Kasumi-1 (cell line): ENCODE measurements around the gene CIB2.
A peak's percentile ranks its signal among the peaks of the same experiment; 100 is the strongest.

Experiments used
- DNase-seq, 2 experiments: peaks; one replicate each; lab custom pipeline; 2025; lab: John Stamatoyannopoulos, UW

The CIB2 gene

DNA sequence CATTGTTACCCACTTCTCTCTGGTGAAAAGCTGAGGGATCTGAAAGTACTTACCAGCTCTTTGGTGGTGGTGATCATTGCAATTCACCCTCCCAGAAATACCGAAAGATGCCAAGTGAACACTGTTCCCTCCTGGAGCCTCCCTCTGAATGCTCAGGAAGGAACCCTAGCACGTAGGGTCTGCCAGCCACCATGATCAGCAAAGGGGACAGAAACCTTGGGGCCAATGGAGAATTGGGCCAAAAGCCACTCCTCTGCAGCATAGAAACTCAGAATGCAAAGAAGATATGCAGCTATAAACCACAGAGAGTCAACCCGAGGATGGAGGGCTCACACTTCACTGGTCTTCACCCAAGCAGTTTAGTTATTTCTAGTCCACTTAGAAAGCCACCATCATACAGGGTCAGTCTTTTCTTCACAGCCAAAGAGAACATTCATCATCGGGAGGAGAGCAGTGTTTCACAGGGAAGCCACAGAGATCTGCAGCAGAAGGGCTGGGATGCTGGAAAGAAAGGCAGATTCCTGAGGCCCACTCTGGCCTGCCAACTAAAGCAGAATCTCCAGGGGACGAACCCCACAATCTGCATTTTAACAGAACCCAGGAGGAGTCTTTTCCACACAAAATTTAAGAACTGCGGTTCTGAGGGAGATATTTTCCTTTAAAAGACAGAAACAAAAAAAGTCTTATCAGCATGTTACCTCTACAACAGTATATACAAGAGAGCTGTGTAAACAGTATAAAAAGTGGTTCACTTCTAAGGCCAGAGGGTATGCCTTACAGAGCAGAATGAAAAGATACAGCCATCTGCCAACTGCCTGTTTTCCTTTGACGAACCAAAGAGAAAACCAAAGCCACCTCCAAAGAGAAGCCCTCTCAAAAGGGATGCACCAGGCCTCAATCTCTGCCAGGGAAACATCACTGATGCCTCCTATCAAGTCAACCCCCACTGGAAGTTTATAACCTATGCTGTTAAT lies 65.0 kb downstream of the CIB2 start:
- DNase-seq, result no peak

DNA sequence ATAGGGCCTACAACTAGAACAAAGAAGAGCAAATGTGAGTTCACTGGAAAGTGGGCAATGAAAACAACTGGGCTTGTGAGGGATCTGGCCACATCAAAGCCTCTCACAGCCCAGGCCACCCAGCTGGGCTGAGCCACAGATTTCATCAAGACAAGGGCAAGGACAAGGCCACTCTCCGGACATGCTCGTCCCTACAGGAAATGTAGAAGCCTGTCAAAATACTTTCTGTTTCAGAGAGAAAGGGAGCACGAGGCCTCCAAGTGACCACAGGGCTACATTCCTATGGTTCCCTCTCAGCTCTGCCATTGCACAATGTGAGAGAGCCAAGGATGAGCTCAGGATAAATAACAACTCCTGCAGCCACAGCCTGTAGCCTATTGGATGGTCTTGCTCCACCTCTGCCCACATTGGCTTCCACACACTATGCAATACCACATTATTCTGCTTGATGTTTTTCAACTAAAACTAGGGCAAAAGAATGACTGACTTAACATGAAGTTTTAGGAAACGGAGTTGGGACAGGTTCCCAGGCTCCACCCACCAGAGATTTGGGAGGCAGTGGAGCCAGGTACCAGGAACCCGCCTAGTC lies 65.9 kb downstream of the CIB2 start:
- peak; percentile 33 to 41 for DNase-seq

DNA sequence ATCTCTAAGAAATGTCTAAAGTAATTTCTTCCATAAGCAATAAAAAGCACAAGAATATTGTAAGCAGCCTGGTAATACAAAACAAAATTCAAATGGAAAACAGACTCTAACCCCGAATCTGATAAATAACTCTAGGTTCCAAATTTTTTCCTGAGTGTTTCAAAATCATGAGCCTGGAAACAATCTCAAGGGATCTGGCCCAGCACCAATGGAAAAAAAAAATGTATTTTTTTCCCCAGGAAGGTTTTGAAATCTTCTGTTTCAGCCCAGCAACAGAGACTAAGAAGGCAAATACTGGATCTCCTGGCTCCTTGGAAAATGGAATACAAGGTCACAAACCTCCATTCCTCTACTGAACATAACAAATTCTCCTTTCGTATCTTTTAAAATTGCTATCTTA lies 66.7 kb downstream of the CIB2 start:
- DNase-seq, result no peak

DNA sequence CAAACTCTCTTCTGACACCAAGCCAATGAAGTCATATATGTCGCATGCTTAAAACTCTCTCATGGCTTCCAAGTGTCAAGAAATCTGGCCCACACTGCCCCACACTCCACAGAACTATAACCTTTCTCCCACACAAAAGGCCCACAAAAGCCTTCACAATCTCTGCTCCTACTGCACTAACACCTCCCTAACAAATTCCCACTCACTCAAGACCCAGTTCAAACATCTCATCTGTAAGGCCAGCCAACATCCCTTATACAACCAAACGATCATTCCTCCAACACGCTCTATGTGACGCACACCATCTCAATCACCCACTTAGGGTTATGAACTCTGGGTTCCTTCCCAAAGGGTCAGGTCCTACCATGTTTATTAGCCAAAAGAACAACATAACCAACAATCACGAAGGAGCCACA lies 67.3 kb downstream of the CIB2 start:
- DNase-seq, result no peak

DNA sequence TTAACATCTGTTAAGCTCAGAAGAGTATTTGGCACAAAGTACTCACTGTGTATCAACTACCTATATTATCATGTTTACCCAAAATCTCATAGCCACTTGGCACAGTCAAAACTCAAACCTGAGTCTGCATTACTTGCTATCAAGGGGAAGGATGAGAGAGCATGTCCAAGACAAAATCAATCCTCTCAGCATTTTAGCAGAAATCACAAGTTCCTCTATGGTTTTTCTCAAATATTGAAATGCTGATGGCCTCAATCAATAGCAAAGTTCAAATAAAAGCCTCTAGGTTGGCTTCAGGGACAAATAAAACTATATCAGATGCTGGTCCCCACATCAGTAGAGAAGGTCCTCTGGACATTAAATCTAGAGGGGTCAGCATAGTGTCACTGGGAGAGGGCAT lies 68.0 kb downstream of the CIB2 start:
- DNase-seq, result no peak

DNA sequence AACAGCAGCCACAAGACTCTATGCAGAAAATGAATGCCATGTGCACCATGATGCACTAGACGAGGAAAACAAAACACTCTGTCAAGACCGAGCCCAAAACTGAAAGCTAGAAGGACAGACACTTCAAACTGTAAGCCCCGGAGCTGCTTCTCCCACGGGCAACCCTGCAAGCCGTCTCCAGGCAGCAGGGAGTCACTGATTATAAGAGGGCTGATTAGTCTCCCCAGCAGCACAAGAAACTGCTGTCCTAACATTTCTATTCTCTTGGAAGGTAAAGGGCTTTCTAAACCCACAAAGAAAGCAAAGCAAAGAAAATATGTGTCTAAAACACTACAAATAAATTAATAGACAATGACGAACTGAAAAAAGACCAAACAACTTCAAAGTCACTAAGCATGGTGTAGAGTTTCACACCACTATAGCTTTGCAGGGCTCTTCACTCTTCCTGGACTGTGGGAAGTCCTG lies 69.2 kb downstream of the CIB2 start:
- peak; percentile 65 to 70 for DNase-seq

DNA sequence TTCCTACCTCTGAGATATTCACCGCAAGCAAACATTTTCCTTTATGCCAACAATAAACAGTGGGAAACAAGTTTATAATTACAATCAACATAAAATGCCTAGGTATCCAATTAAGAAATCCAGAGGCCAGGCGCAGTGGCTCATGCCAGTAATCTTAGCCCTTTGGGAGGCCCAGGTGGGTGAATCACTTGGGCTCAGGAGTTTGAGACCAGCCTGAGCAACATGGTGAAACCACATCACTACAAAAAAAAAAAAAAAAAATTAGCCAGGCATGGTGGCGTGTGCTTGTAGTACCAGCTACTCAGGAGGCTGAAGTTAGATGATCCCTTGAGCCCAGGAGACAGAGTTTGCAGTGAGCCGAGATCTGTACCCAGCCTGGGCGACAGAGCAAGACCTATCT lies 71.0 kb downstream of the CIB2 start:
- DNase-seq, result no peak

DNA sequence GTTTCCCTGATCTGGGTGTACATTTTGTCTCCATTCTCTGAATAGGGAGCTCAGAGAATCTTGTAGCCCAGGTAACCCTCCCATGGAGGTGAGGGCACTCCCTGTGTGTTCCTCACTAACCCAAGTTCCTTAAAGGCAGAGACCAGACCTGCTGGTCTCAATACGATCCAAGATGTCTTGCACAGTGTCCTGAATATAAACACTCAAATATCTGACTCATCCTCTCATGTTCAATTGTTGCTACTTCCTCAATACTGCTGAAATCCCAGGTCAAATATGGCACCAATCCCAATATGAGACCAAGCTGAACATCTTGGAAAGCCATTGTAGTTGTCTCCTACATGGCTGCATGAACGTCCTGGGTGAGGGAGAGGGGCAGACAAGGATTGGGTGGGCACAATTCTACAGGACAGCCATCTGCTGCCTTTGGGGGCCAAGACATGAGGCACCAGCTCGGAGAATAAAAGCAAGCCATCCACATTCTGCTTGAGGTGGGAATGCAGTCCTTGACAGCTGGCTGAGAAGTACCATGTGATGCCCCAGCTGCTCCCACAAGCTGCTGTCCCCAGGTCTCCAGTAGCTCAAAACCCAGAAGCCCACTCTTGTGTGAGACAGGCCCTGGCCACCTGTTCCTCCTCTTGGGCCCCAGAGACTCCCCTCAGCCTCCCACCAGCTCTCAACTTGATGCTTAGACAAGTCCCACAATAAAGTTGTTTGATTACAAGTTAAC lies 72.0 kb downstream of the CIB2 start:
- peak; percentile 40 to 43 for DNase-seq

DNA sequence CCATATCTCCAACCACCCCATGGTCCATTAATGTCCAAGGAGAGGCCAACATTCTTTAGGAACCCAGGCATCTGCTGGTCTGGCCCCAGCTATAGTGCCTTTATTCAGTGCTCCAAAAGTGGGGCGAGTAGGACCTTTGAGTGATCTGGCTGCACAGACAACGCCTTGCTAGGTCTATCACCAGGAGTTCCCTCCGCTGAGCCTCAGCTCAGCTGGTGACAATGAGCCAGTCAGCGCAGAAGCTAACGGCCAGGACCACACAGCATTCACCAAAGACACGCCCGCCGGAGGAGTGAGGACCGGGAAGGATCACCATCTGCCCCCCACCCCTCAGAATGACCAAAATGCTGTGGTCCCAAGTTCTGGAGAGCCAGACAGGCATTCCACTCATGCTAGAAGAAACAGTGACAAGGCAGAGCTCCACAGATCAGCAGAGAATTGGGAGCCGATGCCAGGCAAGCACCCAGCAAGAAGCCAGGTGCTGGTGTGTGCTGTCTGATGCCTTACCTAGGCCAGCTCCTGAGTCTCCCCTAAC lies 72.8 kb downstream of the CIB2 start:
- no peak for DNase-seq

DNA sequence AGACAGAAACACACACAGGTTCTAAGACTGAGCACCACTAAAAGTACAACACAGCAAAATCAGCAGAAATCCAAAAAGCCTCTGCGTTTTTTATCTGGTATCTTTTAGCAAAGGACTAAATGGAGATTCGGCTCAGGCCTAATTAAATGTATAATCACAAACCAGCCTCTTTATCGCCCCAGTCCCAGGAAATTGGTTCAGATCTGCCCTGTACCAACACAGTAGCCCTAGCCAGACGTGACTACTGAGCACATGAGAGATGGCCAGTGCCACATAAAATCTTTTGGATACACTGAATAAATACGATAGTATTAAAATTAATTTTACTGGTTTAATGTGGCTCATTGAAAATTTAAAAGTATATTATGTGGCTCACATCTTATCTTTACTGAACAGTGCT lies 73.4 kb downstream of the CIB2 start:
- DNase-seq, result no peak

DNA sequence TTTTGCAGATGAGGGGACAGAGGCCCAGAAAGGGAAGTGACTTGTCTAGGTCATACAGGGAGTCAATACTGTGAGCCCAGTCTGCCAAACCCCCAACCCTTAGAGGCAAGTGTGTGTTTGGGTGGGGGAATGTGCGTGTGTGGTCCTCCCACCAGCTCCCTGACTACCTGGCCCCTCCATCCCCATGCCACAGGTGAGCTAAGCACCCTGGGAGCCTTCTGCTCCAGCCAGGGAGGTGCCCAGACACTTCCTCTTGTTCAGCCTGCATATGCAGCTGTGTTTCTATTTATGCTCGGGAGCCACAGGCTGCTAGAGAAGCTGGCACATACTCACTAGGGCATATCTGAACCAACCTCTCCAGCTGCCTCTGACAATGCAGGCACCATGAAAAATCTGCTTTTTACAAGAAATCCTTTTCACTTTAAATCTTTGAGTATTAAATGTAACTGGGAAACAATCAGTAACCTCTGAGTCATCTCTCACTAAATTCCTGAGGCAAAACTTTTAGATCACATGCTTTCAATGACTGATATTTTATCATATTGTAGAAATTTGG lies 74.5 kb downstream of the CIB2 start:
- peak; percentile 75 to 84 for DNase-seq

DNA sequence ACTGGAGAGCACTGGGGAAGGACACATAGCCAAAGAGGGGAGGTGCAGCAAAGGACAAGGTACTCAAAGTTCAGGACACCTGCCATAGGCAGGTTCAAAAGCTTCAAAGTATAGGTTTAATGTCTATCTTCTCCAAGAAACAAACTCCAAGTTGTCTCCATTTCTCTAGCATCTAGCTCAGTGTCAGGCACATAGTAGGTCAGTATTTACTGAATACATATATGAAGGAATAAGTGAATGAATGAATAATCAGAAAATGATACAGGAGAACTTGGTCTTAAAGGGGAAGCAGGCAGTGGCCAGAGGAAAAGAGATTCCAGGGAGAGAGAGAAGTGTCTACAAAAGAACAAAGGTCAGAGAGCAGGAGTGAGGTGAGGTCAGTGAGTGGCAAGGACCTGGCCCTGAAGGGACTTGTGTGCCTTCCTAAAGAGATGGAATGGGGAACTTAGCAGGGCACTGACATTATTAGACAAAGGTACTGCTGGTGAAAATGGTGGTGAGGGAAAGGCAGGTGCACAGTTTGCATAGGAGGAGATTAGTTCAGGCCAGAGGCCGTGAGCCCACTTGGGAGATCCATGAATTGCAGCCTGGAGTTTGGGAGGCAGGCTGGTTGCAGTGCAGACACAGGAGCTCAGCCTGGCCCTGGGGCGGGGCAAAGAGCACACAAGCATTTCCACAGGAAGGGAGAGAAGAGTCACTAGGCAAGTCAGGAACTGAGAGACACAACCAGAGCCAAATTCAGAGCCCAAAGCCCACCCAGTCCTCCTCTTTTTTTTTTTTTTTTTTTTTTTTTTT lies 75.1 kb downstream of the CIB2 start:
- peak; percentile 84 to 86 for DNase-seq

DNA sequence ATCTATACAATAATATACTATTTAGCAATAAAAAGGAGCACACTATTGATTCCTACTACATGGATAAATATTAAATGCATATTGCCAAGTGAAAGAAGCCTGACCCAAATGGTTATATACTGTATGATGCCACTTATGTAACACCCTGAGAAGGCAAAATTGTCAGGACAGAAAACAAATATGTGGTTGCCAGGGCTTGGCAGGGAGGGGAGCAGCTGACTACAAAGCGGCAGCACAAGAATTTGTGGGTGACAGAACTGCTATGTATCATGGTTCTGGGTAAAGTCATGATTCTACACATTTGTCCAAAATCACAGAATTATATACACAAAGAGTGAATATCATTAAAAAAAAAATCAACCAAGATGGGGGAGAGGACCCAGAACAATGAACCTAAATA lies 76.3 kb downstream of the CIB2 start:
- no peak for DNase-seq
